Activated naive CD8-positive, alpha-beta T cell treated with anti-CD3 and anti-CD28 coated beads, Interleukin-2, amount 10 ng/mL, durations not matched to agents 7 days and 5 days (primary cell): ENCODE results near the gene DDB1. TPM values are rescaled to one million over a fixed set of nuclear protein-coding genes. Genes with fewer than 3 reads are reported as not detected.

Experiments used
- ATAC-seq: fragments of 150-1000 bp; cut with Tn5 transposase; one replicate; pipeline ENCODE4 v1.10.0; 2021; ENCODE audit warnings: low read depth, moderate library complexity
- POLR2A ChIA-PET: fragments of 350-600 bp; sonication (Branson Sonifier 250); formaldehyde crosslinking; loops from one replicate; lab custom pipeline; 2021; ENCODE audit warnings: antibody characterized with exemption; lab: Charles Lee
- DNase-seq: peaks from one replicate; pipeline ENCODE4 v3.0.0; 2021
- H3K27ac Mint-ChIP-seq: one replicate; pipeline ENCODE4 v1.8.0; 2022; ENCODE audit warnings: mild to moderate bottlenecking, mixed read lengths
- H3K27me3 Mint-ChIP-seq: one replicate; pipeline ENCODE4 v1.8.0; 2022; ENCODE audit warnings: mild to moderate bottlenecking, moderate library complexity, mixed read lengths
- H3K36me3 Mint-ChIP-seq: one replicate; pipeline ENCODE4 v1.8.0; 2021; ENCODE audit warnings: mild to moderate bottlenecking, mixed read lengths
- H3K4me1 Mint-ChIP-seq: one replicate; pipeline ENCODE4 v1.8.0; 2021; ENCODE audit warnings: mixed read lengths
- H3K4me3 Mint-ChIP-seq: one replicate; pipeline ENCODE4 v1.8.0; 2022; ENCODE audit warnings: mild to moderate bottlenecking, moderate library complexity, mixed read lengths
- H3K9me3 Mint-ChIP-seq: one replicate; pipeline ENCODE4 v1.8.0; 2021; ENCODE audit warnings: mixed read lengths
- total RNA-seq, 2 experiments: library from RNA; stranded (reverse); gene quantifications; one replicate each; pipeline ENCODE4 v1.2.3, GENCODE V29; 2021

Gene DDB1
- total RNA-seq, 2 experiments from 2014 or later: 168 to 181 TPM

GRCh38 chr11:61362542-61362875 lies 29.6 kb upstream of the DDB1 start:
- Mint-ChIP-seq H3K9me3 (no peaks in the 10 kb centered on the region), H3K27me3 (no peaks in the 10 kb centered on the region), H3K27ac (peak overlapping the region; percentile 94), H3K4me1 (peaks cover 32% of the 10 kb centered on the region), H3K4me3 (peak overlapping the region; percentile 95), H3K36me3 (peaks cover 2% of the 10 kb centered on the region)
- ATAC-seq (peak; percentile 28), DNase-seq (no peak)
- POLR2A ChIA-PET: interaction anchor here (0.7 to 3.7 kb wide), 15 partner anchors 8 to 1302 kb away, joined by 3 to 36 read pairs (median 11); partner anchors contain the start of genes C11orf98, CPSF7, DDB1 and SDHAF2

GRCh38 chr11:61361741-61362541 lies 29.0 kb upstream of the DDB1 start, which contains the start of the genes CYB561A3 and TMEM138:
Gene CYB561A3 (minus strand): TSS chr11:61361882. CDS start chr11:61356713, 5,169 bp downstream.
Gene TMEM138 (plus strand): TSS chr11:61362374. CDS start chr11:61364391, 2,017 bp downstream.
- H3K4me3 Mint-ChIP-seq: peak within 1 kb of the TSS; percentile 95
- POLR2A ChIA-PET: interaction anchor here (0.7 to 3.7 kb wide), 15 partner anchors 9 to 68 kb away, joined by 3 to 36 read pairs (median 11); partner anchors contain the start of genes CPSF7, DDB1, SDHAF2 and TKFC

GRCh38 chr11:61361237-61361740 lies 28.4 kb upstream of the DDB1 start:
- ATAC-seq (no peak), DNase-seq (no peak)
- POLR2A ChIA-PET: interaction anchor here (1.1 to 3.7 kb wide), 13 partner anchors 10 to 68 kb away, joined by 3 to 36 read pairs (median 11); partner anchors contain the start of genes CPSF7, DDB1, SDHAF2 and TKFC
- Mint-ChIP-seq H3K27me3 (no peaks in the 10 kb centered on the region), H3K9me3 (no peaks in the 10 kb centered on the region), H3K4me3 (peak overlapping the region; percentile 95), H3K36me3 (peaks cover 4% of the 10 kb centered on the region), H3K27ac (peak overlapping the region; percentile 94), H3K4me1 (peaks cover 36% of the 10 kb centered on the region)

More at GRCh38 chr11:61361741-61362541, 29.0 kb upstream of the DDB1 start, which contains the start of the genes CYB561A3 and TMEM138:
- H3K4me1 Mint-ChIP-seq: peaks cover 34% of the 10 kb centered on the region
- H3K27me3 Mint-ChIP-seq: no peaks in the 10 kb centered on the region
- H3K9me3 Mint-ChIP-seq: no peaks in the 10 kb centered on the region
- peak; percentile 86 for DNase-seq
- H3K27ac Mint-ChIP-seq: peak within 1 kb of the TSS; percentile 94
- peak; percentile 95 for ATAC-seq
- peaks cover 2% of the 10 kb centered on the region for H3K36me3 Mint-ChIP-seq

- POLR2A ChIA-PET: no interaction called here
- H3K36me3 Mint-ChIP-seq: peaks cover 6% of the 10 kb centered on the region
- H3K9me3 Mint-ChIP-seq: no peaks in the 10 kb centered on the region
- H3K4me1 Mint-ChIP-seq: peaks cover 34% of the 10 kb centered on the region
- H3K4me3 Mint-ChIP-seq: no peak overlapping the region
- H3K27ac Mint-ChIP-seq: peak overlapping the region; percentile 12
- H3K27me3 Mint-ChIP-seq: no peaks in the 10 kb centered on the region
- no peak for ATAC-seq
- no peak for DNase-seq
Observed at GRCh38 chr11:61359516-61359915, 26.6 kb upstream of the DDB1 start.

- Mint-ChIP-seq H3K27me3 (no peaks in the 10 kb centered on the region), H3K4me1 (peaks cover 30% of the 10 kb centered on the region), H3K9me3 (no peaks in the 10 kb centered on the region), H3K27ac (no peak overlapping the region), H3K36me3 (peaks cover 5% of the 10 kb centered on the region), H3K4me3 (no peak overlapping the region)
- ATAC-seq (no peak), DNase-seq (no peak)
- POLR2A ChIA-PET: no interaction called here
Observed at GRCh38 chr11:61358566-61358965, 25.7 kb upstream of the DDB1 start.

GRCh38 chr11:61357894-61358239 lies 25.0 kb upstream of the DDB1 start:
- Mint-ChIP-seq H3K27me3 (no peaks in the 10 kb centered on the region), H3K27ac (no peak overlapping the region), H3K9me3 (no peaks in the 10 kb centered on the region), H3K4me3 (no peak overlapping the region), H3K36me3 (peaks cover 10% of the 10 kb centered on the region), H3K4me1 (peaks cover 27% of the 10 kb centered on the region)
- POLR2A ChIA-PET: no interaction called here
- no peak for ATAC-seq
- DNase-seq: no peak

- no peak overlapping the region for H3K4me3 Mint-ChIP-seq
- H3K27me3 Mint-ChIP-seq: no peaks in the 10 kb centered on the region
- peak overlapping the region; percentile 47 for H3K27ac Mint-ChIP-seq
Observed at GRCh38 chr11:61357233-61357893, 24.5 kb upstream of the DDB1 start.

GRCh38 chr11:61356706-61357105 lies 23.8 kb upstream of the DDB1 start:
- no peaks in the 10 kb centered on the region for H3K27me3 Mint-ChIP-seq
- DNase-seq: no peak
- no peak overlapping the region for H3K27ac Mint-ChIP-seq
- ATAC-seq: no peak
- peaks cover 14% of the 10 kb centered on the region for H3K36me3 Mint-ChIP-seq
- H3K4me3 Mint-ChIP-seq: no peak overlapping the region
- H3K4me1 Mint-ChIP-seq: peaks cover 25% of the 10 kb centered on the region
- no peaks in the 10 kb centered on the region for H3K9me3 Mint-ChIP-seq
- POLR2A ChIA-PET: no interaction called here

More at GRCh38 chr11:61357233-61357893, 24.5 kb upstream of the DDB1 start:
- ATAC-seq (no peak), DNase-seq (no peak)
- H3K4me1 Mint-ChIP-seq: peaks cover 25% of the 10 kb centered on the region
- POLR2A ChIA-PET: no interaction called here
- H3K36me3 Mint-ChIP-seq: peaks cover 14% of the 10 kb centered on the region
- no peaks in the 10 kb centered on the region for H3K9me3 Mint-ChIP-seq

- H3K27me3 Mint-ChIP-seq: no peaks in the 10 kb centered on the region
- H3K4me3 Mint-ChIP-seq: no peak overlapping the region
- H3K4me1 Mint-ChIP-seq: peaks cover 10% of the 10 kb centered on the region
- H3K27ac Mint-ChIP-seq: no peak overlapping the region
- ATAC-seq: no peak
- no peaks in the 10 kb centered on the region for H3K9me3 Mint-ChIP-seq
- peaks cover 17% of the 10 kb centered on the region for H3K36me3 Mint-ChIP-seq
- DNase-seq: no peak
- POLR2A ChIA-PET: interaction anchor here (0.8 kb wide), 1 partner anchor 12 kb away, joined by 3 read pairs; no protein-coding TSS in a partner anchor
Observed at GRCh38 chr11:61354208-61354607, 21.3 kb upstream of the DDB1 start.

- H3K4me3 Mint-ChIP-seq: no peak overlapping the region
- H3K27ac Mint-ChIP-seq: peak overlapping the region; percentile 48
Observed at GRCh38 chr11:61353131-61354067, 20.5 kb upstream of the DDB1 start.

GRCh38 chr11:61352038-61352437 lies 19.1 kb upstream of the DDB1 start:
- peaks cover 5% of the 10 kb centered on the region for H3K4me1 Mint-ChIP-seq
- H3K9me3 Mint-ChIP-seq: no peaks in the 10 kb centered on the region
- H3K36me3 Mint-ChIP-seq: peaks cover 17% of the 10 kb centered on the region
- no peak overlapping the region for H3K4me3 Mint-ChIP-seq
- ATAC-seq (no peak), DNase-seq (no peak)
- H3K27ac Mint-ChIP-seq: no peak overlapping the region
- POLR2A ChIA-PET: interaction anchor here (1.5 kb wide), 1 partner anchor 10 kb away, joined by 4 read pairs; the partner anchor contains the start of gene TMEM138
- H3K27me3 Mint-ChIP-seq: no peaks in the 10 kb centered on the region

More at GRCh38 chr11:61353131-61354067, 20.5 kb upstream of the DDB1 start:
- DNase-seq (no peak), ATAC-seq (no peak)
- Mint-ChIP-seq H3K36me3 (peaks cover 17% of the 10 kb centered on the region), H3K9me3 (no peaks in the 10 kb centered on the region), H3K27me3 (no peaks in the 10 kb centered on the region), H3K4me1 (peaks cover 7% of the 10 kb centered on the region)
- POLR2A ChIA-PET: interaction anchor here (0.8 kb wide), 1 partner anchor 12 kb away, joined by 3 read pairs; no protein-coding TSS in a partner anchor

GRCh38 chr11:61350803-61351202 lies 17.9 kb upstream of the DDB1 start:
- no peak overlapping the region for H3K27ac Mint-ChIP-seq
- H3K4me1 Mint-ChIP-seq: peaks cover 10% of the 10 kb centered on the region
- H3K27me3 Mint-ChIP-seq: no peaks in the 10 kb centered on the region
- ATAC-seq (no peak), DNase-seq (no peak)
- no peaks in the 10 kb centered on the region for H3K9me3 Mint-ChIP-seq
- no peak overlapping the region for H3K4me3 Mint-ChIP-seq
- H3K36me3 Mint-ChIP-seq: peaks cover 13% of the 10 kb centered on the region
- POLR2A ChIA-PET: no interaction called here
